DND-41 (cell line): ENCODE data around the gene ANGPTL3.

Source experiments
- EZH2 ChIP-seq: IDR thresholded peaks from 3 replicates; pipeline ENCODE4 v1.6.1; 2012; ENCODE audit warnings: borderline replicate concordance, low read depth, mild to moderate bottlenecking, moderate library complexity, low read length, inconsistent platforms; ENCODE audit not compliant: severe bottlenecking
- TF ChIP-seq, protein P1 (sequence below): IDR thresholded peaks from 2 replicates; pipeline ENCODE4 v1.5.1; 2012; ENCODE audit warnings: borderline replicate concordance, low read length, moderate library complexity, mild to moderate bottlenecking; ENCODE audit not compliant: poor library complexity, severe bottlenecking; ENCODE audit errors: extremely low read depth

DNA sequence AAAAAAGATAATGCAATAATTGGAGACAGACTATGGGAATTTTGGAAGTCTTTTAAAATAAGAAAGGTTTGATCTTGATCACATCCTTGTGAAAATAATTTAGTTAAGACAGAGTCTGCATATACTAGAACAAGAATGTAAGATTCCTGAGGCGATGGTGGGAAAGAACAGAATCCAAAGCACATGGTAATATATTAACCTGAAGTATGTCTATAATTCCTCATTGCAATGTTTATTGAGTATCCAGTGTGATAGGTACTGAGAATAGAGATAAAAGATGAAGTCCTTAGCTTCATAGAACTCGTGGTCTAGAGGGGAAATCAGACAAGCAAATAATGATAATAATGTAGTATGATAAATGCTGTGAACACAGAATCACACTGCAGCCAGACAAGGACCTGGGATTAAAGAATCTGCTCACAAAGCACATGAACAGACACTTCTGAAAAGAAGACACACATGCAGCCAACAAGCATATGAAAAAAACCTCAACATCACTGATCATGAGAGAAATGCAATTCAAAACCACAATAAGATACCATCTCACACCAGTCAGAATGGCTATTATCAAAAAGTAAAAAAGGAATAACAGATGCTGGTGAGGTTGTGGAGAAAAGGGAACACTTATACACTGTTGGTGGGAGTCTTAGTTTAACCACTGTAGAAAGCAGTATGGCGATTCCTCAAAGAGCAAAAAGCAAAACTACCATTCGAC lies 6.9 kb upstream of the ANGPTL3 start:
- TF ChIP-seq EZH2, result no peak
- TF ChIP-seq, protein P1, sequence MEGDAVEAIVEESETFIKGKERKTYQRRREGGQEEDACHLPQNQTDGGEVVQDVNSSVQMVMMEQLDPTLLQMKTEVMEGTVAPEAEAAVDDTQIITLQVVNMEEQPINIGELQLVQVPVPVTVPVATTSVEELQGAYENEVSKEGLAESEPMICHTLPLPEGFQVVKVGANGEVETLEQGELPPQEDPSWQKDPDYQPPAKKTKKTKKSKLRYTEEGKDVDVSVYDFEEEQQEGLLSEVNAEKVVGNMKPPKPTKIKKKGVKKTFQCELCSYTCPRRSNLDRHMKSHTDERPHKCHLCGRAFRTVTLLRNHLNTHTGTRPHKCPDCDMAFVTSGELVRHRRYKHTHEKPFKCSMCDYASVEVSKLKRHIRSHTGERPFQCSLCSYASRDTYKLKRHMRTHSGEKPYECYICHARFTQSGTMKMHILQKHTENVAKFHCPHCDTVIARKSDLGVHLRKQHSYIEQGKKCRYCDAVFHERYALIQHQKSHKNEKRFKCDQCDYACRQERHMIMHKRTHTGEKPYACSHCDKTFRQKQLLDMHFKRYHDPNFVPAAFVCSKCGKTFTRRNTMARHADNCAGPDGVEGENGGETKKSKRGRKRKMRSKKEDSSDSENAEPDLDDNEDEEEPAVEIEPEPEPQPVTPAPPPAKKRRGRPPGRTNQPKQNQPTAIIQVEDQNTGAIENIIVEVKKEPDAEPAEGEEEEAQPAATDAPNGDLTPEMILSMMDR, result no peak
